Right atrium auricular region (tissue), 2 donors: Measurements from ENCODE around the gene DDAH1. TPM values are rescaled to one million over a fixed set of nuclear protein-coding genes. Genes with fewer than 3 reads are reported as not detected.

Experiments
- DNase-seq: peaks from one replicate; pipeline ENCODE4 v3.0.0-alpha.2; 2019; ENCODE audit warnings: low spot score
- H3K27ac ChIP-seq, 2 donors: fragments of 200-600 bp; sonication (generic); 1 replicate in 1 of 2; 2 replicates in 1 of 2; pipeline ENCODE4 v1.5.1; 2016 to 2019
- H3K27me3 ChIP-seq, 2 donors: fragments of 200-600 bp; sonication (generic); one replicate each; pipeline versions ENCODE4 v1.5.1 to v1.6.0; 2017 to 2019
- H3K36me3 ChIP-seq: fragments of 200-600 bp; sonication (generic); one replicate; pipeline ENCODE4 v1.5.1; 2016
- H3K4me1 ChIP-seq, 2 donors: fragments of 200-600 bp; sonication (generic); one replicate each; pipeline versions ENCODE4 v1.5.1 to v1.6.0; 2017 to 2019
- H3K4me3 ChIP-seq, 2 donors: fragments of 200-600 bp; sonication (generic); 1 replicate in 1 of 2; 2 replicates in 1 of 2; pipeline ENCODE4 v1.5.1; 2017 to 2019; ENCODE audit warnings: mild to moderate bottlenecking in 1 of 2, moderate library complexity in 1 of 2
- H3K9me3 ChIP-seq, 2 donors: fragments of 200-600 bp; sonication (generic); one replicate each; pipeline ENCODE4 v1.5.1; 2019
- total RNA-seq, 2 donors: library from RNA; depleted of rRNA; stranded (reverse); fragments of >200 nt; gene quantifications; one replicate each; pipeline ENCODE4 v1.1.0, GENCODE V29; 2016
- TF ChIP-seq, protein P1 (sequence below), 2 donors: fragments of 200-600 bp; sonication (generic); IDR thresholded peaks; one replicate each; pipeline ENCODE4 v1.5.1; 2019; ENCODE audit warnings: antibody characterized with exemption in 2 of 2

Gene DDAH1
- total RNA-seq, 2 donors from 2014 or later: 10.8 to 18.3 TPM

DNA sequence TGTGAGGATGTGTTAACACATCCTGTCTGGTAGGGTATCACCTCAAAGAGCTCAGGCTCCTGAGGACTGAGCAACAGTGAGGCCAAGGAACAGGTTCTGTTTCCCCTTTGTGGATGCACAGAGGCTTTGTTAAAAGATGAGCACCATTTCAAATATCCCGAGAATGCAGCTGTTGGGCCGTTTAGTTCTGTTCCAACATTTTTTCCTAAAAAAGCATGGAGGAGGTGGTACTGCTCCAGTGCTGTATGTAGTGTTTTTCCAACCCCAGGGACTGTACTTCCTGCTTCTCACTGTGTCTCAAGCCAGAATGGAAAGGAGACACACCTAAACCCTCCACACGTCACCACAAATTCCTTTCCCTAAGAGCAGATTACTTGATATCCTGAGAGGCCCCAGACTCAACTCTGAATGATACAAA lies 134.7 kb downstream of the DDAH1 start:
- TF ChIP-seq, protein P1, sequence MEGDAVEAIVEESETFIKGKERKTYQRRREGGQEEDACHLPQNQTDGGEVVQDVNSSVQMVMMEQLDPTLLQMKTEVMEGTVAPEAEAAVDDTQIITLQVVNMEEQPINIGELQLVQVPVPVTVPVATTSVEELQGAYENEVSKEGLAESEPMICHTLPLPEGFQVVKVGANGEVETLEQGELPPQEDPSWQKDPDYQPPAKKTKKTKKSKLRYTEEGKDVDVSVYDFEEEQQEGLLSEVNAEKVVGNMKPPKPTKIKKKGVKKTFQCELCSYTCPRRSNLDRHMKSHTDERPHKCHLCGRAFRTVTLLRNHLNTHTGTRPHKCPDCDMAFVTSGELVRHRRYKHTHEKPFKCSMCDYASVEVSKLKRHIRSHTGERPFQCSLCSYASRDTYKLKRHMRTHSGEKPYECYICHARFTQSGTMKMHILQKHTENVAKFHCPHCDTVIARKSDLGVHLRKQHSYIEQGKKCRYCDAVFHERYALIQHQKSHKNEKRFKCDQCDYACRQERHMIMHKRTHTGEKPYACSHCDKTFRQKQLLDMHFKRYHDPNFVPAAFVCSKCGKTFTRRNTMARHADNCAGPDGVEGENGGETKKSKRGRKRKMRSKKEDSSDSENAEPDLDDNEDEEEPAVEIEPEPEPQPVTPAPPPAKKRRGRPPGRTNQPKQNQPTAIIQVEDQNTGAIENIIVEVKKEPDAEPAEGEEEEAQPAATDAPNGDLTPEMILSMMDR (IDR thresholded peaks at IDR 0.05): no peak
- H3K9me3 ChIP-seq: peaks cover 0 to 16% of the 10 kb centered on the region in 2 donors

DNA sequence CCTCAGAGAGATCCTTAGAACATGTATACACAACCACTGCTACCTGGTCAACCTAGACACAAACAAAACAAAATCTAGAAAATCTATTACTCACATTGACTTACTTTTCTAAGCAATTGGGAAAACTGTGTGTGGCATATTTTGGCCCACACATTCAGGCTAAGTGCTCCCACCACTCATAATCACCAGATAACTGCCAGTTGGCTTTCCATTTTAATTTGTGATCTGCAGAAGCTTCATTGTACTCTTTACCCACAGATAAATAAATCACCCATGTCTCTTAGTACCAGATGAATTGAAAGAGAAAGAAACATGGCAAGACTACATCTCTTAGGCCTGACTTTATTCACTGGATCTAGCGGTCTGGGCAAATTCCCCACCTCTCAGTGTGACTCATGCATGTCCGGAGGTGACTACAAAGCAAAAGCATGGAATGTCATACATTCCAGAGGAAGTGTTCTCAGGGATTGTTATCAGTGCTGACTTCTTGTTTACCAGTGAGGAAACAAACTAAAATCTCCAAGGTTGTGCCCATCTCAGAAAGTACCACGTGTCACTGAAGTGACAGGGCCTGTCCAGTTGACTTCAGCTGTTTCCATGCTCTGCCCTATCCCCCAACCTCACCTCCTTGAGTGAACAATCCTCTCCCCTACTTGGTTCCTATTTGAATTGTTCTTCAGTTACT lies 136.1 kb downstream of the DDAH1 start:
- Histone ChIP-seq H3K9me3 (peaks cover 0 to 9% of the 10 kb centered on the region in 2 donors), H3K27ac (peak overlapping the region; percentile 61 to 90), H3K4me3 (no peak overlapping the region), H3K36me3 (no peaks in the 10 kb centered on the region), H3K4me1 (peaks cover 0 to 37% of the 10 kb centered on the region in 2 donors), H3K27me3 (no peaks in the 10 kb centered on the region)
- no peak for DNase-seq
- TF ChIP-seq, protein P1 (IDR thresholded peaks at IDR 0.05): no peak

More for the DNA sequence above, 134.7 kb downstream of the DDAH1 start:
- H3K4me3 ChIP-seq: no peak overlapping the region
- no peaks in the 10 kb centered on the region for H3K27me3 ChIP-seq
- H3K4me1 ChIP-seq: peaks cover 0 to 37% of the 10 kb centered on the region in 2 donors
- peak overlapping the region; percentile 61 to 90 for H3K27ac ChIP-seq
- H3K36me3 ChIP-seq: no peaks in the 10 kb centered on the region
- DNase-seq: no peak

DNA sequence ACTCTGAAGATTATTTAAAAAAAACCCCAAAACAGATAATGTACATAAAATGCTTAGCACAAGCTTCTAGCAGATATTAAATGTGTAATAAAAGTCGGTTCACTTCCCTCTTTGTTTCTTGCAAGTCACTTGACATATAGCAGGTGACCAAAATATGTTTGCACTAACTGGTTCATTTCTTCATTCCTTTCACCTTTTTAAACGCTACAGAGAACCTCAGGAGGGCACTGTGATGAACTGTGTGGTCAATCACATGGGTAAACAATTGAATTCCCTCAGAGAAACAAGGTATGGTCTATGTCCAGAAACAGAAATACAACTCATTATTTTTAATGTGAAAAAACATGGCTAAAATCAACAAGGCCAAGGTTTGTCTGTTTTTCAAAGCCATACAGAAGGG lies 137.2 kb downstream of the DDAH1 start:
- DNase-seq: no peak
- no peak overlapping the region for H3K4me3 ChIP-seq
- H3K27me3 ChIP-seq: no peaks in the 10 kb centered on the region
- no peak overlapping the region for H3K27ac ChIP-seq
- TF ChIP-seq, protein P1 (IDR thresholded peaks at IDR 0.05): no peak
- H3K4me1 ChIP-seq: peaks cover 0 to 37% of the 10 kb centered on the region in 2 donors
- H3K9me3 ChIP-seq: no peaks in the 10 kb centered on the region
- no peaks in the 10 kb centered on the region for H3K36me3 ChIP-seq

DNA sequence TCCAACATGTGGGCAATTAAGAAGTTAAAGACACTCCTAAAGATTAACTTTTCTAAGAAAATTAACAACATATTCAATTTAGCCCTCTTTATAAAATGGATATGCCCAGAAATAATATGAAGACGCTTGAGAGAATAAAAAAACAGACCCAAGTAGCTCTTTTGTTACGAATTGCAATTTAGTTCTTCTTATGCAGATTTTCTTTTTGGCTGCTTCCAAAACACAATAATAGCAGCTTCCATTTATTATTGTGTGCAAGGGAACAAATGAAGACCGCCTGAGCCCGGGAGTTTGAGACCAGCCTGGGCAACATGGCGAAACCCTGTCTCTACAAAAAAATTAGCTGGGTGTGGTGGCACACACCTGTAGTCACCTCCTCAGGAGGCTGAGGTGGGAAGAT lies 138.1 kb downstream of the DDAH1 start:
- no peak for DNase-seq
- peaks cover 0 to 36% of the 10 kb centered on the region in 2 donors for H3K4me1 ChIP-seq
- no peaks in the 10 kb centered on the region for H3K27me3 ChIP-seq
- H3K27ac ChIP-seq: no peak overlapping the region
- TF ChIP-seq, protein P1 (IDR thresholded peaks at IDR 0.05): no peak
- no peaks in the 10 kb centered on the region for H3K9me3 ChIP-seq
- no peaks in the 10 kb centered on the region for H3K36me3 ChIP-seq
- H3K4me3 ChIP-seq: no peak overlapping the region

DNA sequence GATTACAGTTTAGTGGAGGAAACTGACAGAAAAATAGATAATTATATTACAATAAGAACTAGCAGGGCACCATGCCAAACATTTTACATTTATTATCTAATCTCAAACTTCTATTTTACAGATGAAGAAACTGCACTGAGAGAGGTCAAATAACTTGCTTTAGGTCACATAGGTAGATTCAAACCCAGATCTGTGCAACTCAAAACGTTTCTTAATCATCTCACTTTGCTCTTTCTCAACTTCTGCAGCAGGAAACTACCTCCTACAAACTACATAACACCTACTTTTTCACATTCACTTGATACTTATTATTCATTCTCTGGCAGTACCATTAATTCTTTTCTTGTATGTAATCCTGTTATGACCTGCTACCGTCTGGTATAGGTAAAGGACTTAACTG lies 138.6 kb downstream of the DDAH1 start:
- Histone ChIP-seq H3K27ac (no peak overlapping the region), H3K27me3 (no peaks in the 10 kb centered on the region), H3K9me3 (no peaks in the 10 kb centered on the region), H3K36me3 (no peaks in the 10 kb centered on the region), H3K4me1 (peaks cover 0 to 31% of the 10 kb centered on the region in 2 donors), H3K4me3 (no peak overlapping the region)
- DNase-seq: no peak
- TF ChIP-seq, protein P1 (IDR thresholded peaks at IDR 0.05): no peak

DNA sequence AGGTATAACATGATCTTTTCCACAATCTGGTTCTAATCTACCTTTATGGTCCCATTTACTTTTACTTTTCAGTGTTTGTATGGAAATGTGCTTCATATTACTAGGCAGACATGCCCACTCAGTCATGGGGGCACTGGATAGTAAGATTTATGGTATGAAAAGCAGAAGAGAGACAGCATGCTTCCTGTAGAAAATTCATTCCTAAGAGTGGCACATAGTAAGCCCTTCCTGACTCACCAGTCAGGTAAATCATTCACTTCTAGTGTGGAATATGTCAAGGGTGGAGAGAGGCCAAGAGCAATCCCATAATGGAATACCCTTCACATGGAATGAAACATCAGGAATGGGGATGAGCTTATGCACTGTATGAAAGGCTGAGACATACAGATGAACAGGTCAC lies 139.0 kb downstream of the DDAH1 start:
- peaks cover 0 to 26% of the 10 kb centered on the region in 2 donors for H3K4me1 ChIP-seq

More for the DNA sequence above, 139.0 kb downstream of the DDAH1 start:
- H3K9me3 ChIP-seq: no peaks in the 10 kb centered on the region
- H3K27ac ChIP-seq: no peak overlapping the region
- DNase-seq: no peak
- H3K4me3 ChIP-seq: no peak overlapping the region
- H3K36me3 ChIP-seq: no peaks in the 10 kb centered on the region
- no peaks in the 10 kb centered on the region for H3K27me3 ChIP-seq
- TF ChIP-seq, protein P1 (IDR thresholded peaks at IDR 0.05): no peak
